Measurements from ENCODE around the gene UBE2L6.

The UBE2L6 gene

GRCh38 chr11:57530215-57530595, 37.3 kb downstream of the UBE2L6 start:
- DNase-seq (ENCODE audit: low read depth), result no peak

- DNase-seq (ENCODE audit: low read depth), result no peak
These were observed 38.5 kb downstream of the UBE2L6 start for GRCh38 chr11:57529012-57529411.

- DNase-seq (ENCODE audit: low read depth), result peak; percentile 63
These were observed 40.3 kb downstream of the UBE2L6 start for GRCh38 chr11:57527056-57527631.

GRCh38 chr11:57523419-57523818, 44.1 kb downstream of the UBE2L6 start:
- DNase-seq (ENCODE audit: low read depth), result no peak

GRCh38 chr11:57521116-57521515, 46.4 kb downstream of the UBE2L6 start:
- no peak for DNase-seq (ENCODE audit: low read depth)

- DNase-seq (ENCODE audit: low read depth), result no peak
These were observed 51.4 kb downstream of the UBE2L6 start for GRCh38 chr11:57516061-57516443.

GRCh38 chr11:57515332-57516060, 52.0 kb downstream of the UBE2L6 start, which contains the start of gene SLC43A1:
Gene SLC43A1, minus strand, starts transcription at chr11:57515702. Its CDS starts 1,591 bp downstream, at chr11:57514111.
- no peak for DNase-seq (ENCODE audit: low read depth)

GRCh38 chr11:57514538-57515331, 52.7 kb downstream of the UBE2L6 start:
- DNase-seq (ENCODE audit: low read depth), result peak; percentile 15

GRCh38 chr11:57513911-57514537, 53.4 kb downstream of the UBE2L6 start:
- DNase-seq (ENCODE audit: low read depth), result no peak

- DNase-seq (ENCODE audit: low read depth), result no peak
These were observed 54.0 kb downstream of the UBE2L6 start for GRCh38 chr11:57513452-57513795.

GRCh38 chr11:57512646-57513451, 54.6 kb downstream of the UBE2L6 start:
- DNase-seq (ENCODE audit: low read depth), result no peak

- no peak for DNase-seq (ENCODE audit: low read depth)
These were observed 55.6 kb downstream of the UBE2L6 start for GRCh38 chr11:57511741-57512430.

- DNase-seq (ENCODE audit: low read depth), result no peak
These were observed 58.9 kb downstream of the UBE2L6 start for GRCh38 chr11:57508341-57509170.

GRCh38 chr11:57506522-57506921, 61.0 kb downstream of the UBE2L6 start:
- DNase-seq (ENCODE audit: low read depth), result no peak

GRCh38 chr11:57504511-57504910, 63.0 kb downstream of the UBE2L6 start:
- no peak for DNase-seq (ENCODE audit: low read depth)

GRCh38 chr11:57502870-57503269, 64.6 kb downstream of the UBE2L6 start:
- DNase-seq (ENCODE audit: low read depth), result no peak

GRCh38 chr11:57502376-57502775, 65.1 kb downstream of the UBE2L6 start:
- no peak for DNase-seq (ENCODE audit: low read depth)

GRCh38 chr11:57501953-57502352, 65.5 kb downstream of the UBE2L6 start:
- no peak for DNase-seq (ENCODE audit: low read depth)
